PC-9 (cell line): ENCODE measurements around the gene FBXO47. TPM values are rescaled to one million over a fixed set of nuclear protein-coding genes. Genes with fewer than 3 reads are reported as not detected.

Source experiments
- BruUV-seq: library from RNA; stranded (reverse); fragments of 400-500 nt; replicated peaks from 2 replicates; lab custom pipeline; 2021; lab: Mats Ljungman, UMichigan
- CTCF ChIA-PET: fragments of 300-600 bp; sonication (Branson Sonifier 250); formaldehyde crosslinking; loops from one replicate; lab custom pipeline; 2022; ENCODE audit warnings: antibody characterized with exemption; lab: Charles Lee
- POLR2A ChIA-PET: fragments of 300-600 bp; sonication (Branson Sonifier 250); formaldehyde crosslinking; loops from one replicate; lab custom pipeline; 2022; ENCODE audit warnings: antibody characterized with exemption; ENCODE audit not compliant: unreplicated experiment; lab: Charles Lee
- DNase-seq, 2 experiments: peaks; one replicate each; pipeline versions ENCODE4 v3.0.0 to v3.0.0-alpha.2; 2015 to 2022; ENCODE audit warnings: mixed read lengths in 1 of 2
- H2AFZ ChIP-seq: fragments of 200-600 bp; sonication (generic); 2 replicates; pipeline ENCODE4 v1.8.1; 2017; ENCODE audit warnings: antibody characterized with exemption
- H3F3A ChIP-seq: fragments of 200-600 bp; sonication (generic); 2 replicates; pipeline ENCODE4 v1.8.1; 2017; ENCODE audit warnings: antibody characterized with exemption, mild to moderate bottlenecking, low read depth; ENCODE audit not compliant: insufficient read depth
- H3K27ac ChIP-seq: fragments of 200-600 bp; sonication (generic); 2 replicates; pipeline ENCODE4 v1.6.1; 2016; ENCODE audit warnings: mixed run types
- H3K27me3 ChIP-seq: fragments of 200-600 bp; sonication (generic); 2 replicates; pipeline ENCODE4 v1.6.1; 2016; ENCODE audit warnings: low read depth, mixed run types; ENCODE audit not compliant: insufficient read depth
- H3K36me3 ChIP-seq: fragments of 200-600 bp; sonication (generic); 2 replicates; pipeline ENCODE4 v1.6.1; 2016; ENCODE audit warnings: low read depth, mixed run types
- H3K4me1 ChIP-seq: fragments of 200-600 bp; sonication (generic); replicated peaks from 2 replicates; pipeline ENCODE4 v1.6.1; 2016; ENCODE audit warnings: mixed run types; ENCODE audit not compliant: insufficient read depth
- H3K4me2 ChIP-seq: fragments of 200-600 bp; sonication (generic); 2 replicates; pipeline ENCODE4 v1.6.1; 2017; ENCODE audit warnings: mixed run types
- H3K4me3 ChIP-seq: fragments of 200-600 bp; sonication (generic); 2 replicates; pipeline ENCODE4 v1.6.1; 2016; ENCODE audit warnings: mixed run types
- H3K79me2 ChIP-seq: fragments of 200-600 bp; sonication (generic); 2 replicates; pipeline ENCODE4 v1.6.1; 2017; ENCODE audit warnings: low read depth, mixed run types
- H3K9me2 ChIP-seq: fragments of 200-600 bp; sonication (generic); 2 replicates; pipeline ENCODE4 v1.8.1; 2017; ENCODE audit warnings: mild to moderate bottlenecking; ENCODE audit not compliant: insufficient read depth
- H3K9me3 ChIP-seq: fragments of 200-600 bp; sonication (generic); 2 replicates; pipeline ENCODE4 v1.8.1; 2016; ENCODE audit warnings: low read depth; ENCODE audit not compliant: insufficient read depth
- H4K20me1 ChIP-seq: fragments of 200-600 bp; sonication (generic); 2 replicates; pipeline ENCODE4 v1.8.1; 2017; ENCODE audit not compliant: insufficient read depth
- CTCF ChIP-seq: fragments of 200-600 bp; sonication (generic); conservative IDR thresholded peaks from 2 replicates; pipeline ENCODE4 v1.6.1; 2017; ENCODE audit warnings: mixed run types, antibody characterized with exemption, mild to moderate bottlenecking, moderate library complexity
- EZH2 ChIP-seq: fragments of 200-600 bp; sonication (generic); IDR thresholded peaks from 2 replicates; pipeline ENCODE4 v1.8.0; 2017; ENCODE audit warnings: antibody characterized with exemption, low read depth
- intact Hi-C: fragments of 100-400 bp; cut with micrococcal nuclease; formaldehyde crosslinking; loops from one replicate; pipeline ENCODE4 v1.10.0; 2022; ENCODE audit not compliant: unreplicated experiment
- total RNA-seq: library from RNA; stranded (reverse); gene quantifications from 2 replicates; pipeline ENCODE4 v1.2.3, GENCODE V29; 2021

FBXO47 gene
- total RNA-seq, 1 experiment from 2014 or later, result not detected

DNA sequence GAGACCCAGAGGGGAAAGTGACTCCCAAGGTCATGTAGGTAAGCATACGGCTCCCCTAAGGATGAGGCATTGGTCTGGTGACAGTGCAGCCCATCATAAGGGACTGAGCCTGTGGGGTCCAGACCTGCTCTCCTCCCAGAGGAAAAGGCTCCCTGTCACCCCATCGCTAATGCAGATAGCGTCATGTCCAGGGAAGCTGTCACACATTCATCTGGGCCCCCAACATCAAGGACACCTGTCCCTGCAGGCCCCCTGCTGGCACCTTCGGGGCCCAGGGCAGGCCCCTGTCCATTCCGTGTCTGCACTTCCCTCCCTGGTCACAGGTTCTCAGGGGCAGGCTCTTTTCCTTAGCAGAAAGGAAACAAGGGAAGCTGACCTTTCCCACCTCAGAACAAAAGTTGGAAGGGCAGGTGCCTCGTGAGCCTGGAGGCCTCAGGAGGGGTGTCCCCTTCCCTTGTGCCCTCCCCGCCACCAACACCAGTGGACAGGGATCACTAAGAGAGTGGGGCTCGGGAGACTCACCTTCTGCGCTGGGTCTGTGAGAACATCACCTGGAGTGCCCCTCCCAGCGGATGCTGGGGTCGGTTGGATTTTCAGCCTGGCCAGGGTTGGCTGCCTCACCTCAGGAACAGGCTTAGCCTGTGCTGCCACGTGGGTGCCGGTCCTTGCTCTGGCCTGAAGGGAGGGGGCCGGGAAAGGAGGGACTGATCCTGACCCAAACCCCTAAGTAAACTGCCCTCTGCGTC lies 59.1 kb downstream of the FBXO47 start:
- Histone ChIP-seq H4K20me1 (peaks cover 60% of the 10 kb centered on the region), H2AFZ (no peak overlapping the region), H3K4me2 (no peak overlapping the region), H3K36me3 (peaks cover 31% of the 10 kb centered on the region), H3K4me1 (0 out of 2 replicates have a peak, but pooled peaks cover under 1% of the 10 kb centered on the region), H3K27me3 (no peaks in the 10 kb centered on the region), H3F3A (peaks cover 48% of the 10 kb centered on the region), H3K9me2 (no peaks in the 10 kb centered on the region), H3K9me3 (no peaks in the 10 kb centered on the region), H3K27ac (no peak overlapping the region), H3K79me2 (peaks cover 79% of the 10 kb centered on the region), H3K4me3 (no peak overlapping the region)
- BruUV-seq, result no TSS peak
- ChIA-PET POLR2A (no interaction called here), CTCF (no interaction called here)
- intact Hi-C loops, result no loop called here
- no peak for DNase-seq
- TF ChIP-seq CTCF, result no peak
- no peak for TF ChIP-seq EZH2

DNA sequence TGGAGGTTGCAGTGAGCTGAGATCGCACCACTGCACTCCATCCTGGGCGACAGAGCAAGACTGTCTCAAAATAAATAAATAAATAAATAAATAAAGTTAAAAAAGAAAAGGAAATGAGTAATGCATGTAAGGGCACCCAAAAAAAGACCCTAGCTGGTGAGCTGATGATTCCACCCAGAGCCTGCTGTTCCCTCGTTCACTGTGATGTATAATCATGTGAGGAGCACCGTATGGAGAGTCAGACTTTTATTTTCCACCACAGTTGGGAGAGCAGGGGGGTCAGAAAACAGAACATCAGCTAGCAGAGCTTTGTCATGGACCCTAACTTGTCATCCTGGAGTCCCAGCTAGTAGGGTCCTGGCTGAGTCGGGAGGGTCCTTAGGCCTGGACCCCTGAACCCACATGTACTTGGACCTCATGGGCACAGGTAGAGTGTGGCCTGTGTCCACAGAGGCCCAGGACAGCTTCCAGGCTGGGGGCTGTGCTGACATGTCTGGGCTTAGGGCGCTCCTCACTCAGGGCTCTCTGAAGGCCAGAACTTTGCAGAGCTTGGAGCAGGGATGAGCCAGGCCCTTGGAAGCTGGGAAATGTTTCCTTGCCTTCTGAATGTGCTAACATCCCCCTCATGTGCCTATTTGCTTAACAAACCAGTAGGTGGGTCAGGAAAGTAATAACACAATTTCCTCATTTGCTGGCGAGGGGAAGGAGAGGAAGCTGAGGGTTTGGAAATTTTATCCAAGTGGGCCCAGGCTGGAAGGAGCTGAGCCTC lies 60.6 kb downstream of the FBXO47 start:
- Histone ChIP-seq H2AFZ (no peak overlapping the region), H3K27me3 (no peaks in the 10 kb centered on the region), H3K27ac (no peak overlapping the region), H3F3A (peaks cover 44% of the 10 kb centered on the region), H3K4me1 (peaks cover 15% of the 10 kb centered on the region), H4K20me1 (peaks cover 61% of the 10 kb centered on the region), H3K36me3 (peaks cover 31% of the 10 kb centered on the region), H3K9me3 (no peaks in the 10 kb centered on the region), H3K9me2 (no peaks in the 10 kb centered on the region), H3K79me2 (peaks cover 86% of the 10 kb centered on the region), H3K4me3 (no peak overlapping the region), H3K4me2 (no peak overlapping the region)
- DNase-seq, result no peak
- CTCF ChIA-PET, result interaction anchor here (0.6 kb wide), 2 partner anchors 256 to 394 kb away, joined by 3 to 4 read pairs; no protein-coding TSS in a partner anchor
- intact Hi-C loops, result no loop called here
- POLR2A ChIA-PET, result interaction anchor here (0.7 kb wide), 1 partner anchor 53 kb away, joined by 4 read pairs; no protein-coding TSS in a partner anchor
- TF ChIP-seq EZH2, result no peak
- TF ChIP-seq CTCF, result no peak
- BruUV-seq, result no TSS peak

DNA sequence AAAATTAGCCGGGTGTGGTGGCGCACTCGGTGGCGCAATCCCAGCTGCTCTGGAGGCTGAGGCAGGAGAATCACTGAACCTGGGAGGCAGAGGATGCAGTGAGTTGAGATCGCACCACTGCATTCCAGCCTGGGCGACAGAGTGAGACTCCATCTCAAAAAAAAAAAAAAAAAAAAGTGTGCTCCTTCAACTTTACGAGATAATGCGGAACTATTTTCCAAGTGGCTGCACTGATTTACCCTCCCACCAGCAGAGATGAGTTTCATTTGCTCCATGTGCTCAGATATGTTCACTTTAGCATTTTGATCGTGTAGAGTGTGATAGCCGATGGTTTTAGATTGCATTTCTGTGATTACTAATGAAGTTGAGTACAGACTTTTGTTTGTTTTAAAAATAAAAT lies 61.8 kb downstream of the FBXO47 start:
- no peak overlapping the region for H3K4me2 ChIP-seq
- peaks cover 31% of the 10 kb centered on the region for H3K36me3 ChIP-seq
- no TSS peak for BruUV-seq
- H3K9me3 ChIP-seq, result no peaks in the 10 kb centered on the region
- CTCF ChIA-PET, result no interaction called here
- TF ChIP-seq EZH2, result no peak
- no peak for TF ChIP-seq CTCF
- intact Hi-C loops, result no loop called here
- no peak for DNase-seq
- H3K79me2 ChIP-seq, result peaks cover 83% of the 10 kb centered on the region
- peaks cover 52% of the 10 kb centered on the region for H4K20me1 ChIP-seq
- H2AFZ ChIP-seq, result no peak overlapping the region
- peaks cover 56% of the 10 kb centered on the region for H3F3A ChIP-seq
- no peak overlapping the region for H3K27ac ChIP-seq
- H3K4me3 ChIP-seq, result no peak overlapping the region
- no peaks in the 10 kb centered on the region for H3K9me2 ChIP-seq
- H3K4me1 ChIP-seq, result peaks cover 26% of the 10 kb centered on the region
- POLR2A ChIA-PET, result no interaction called here
- no peaks in the 10 kb centered on the region for H3K27me3 ChIP-seq
